ENCODE measurements around the gene KPNA6. TPM values are rescaled to one million over a fixed set of nuclear protein-coding genes. Genes with fewer than 3 reads are reported as not detected.

KPNA6 gene
- polyA plus RNA-seq, 12 donors, result 23.1 to 79.2 (median 29.4) TPM

DNA sequence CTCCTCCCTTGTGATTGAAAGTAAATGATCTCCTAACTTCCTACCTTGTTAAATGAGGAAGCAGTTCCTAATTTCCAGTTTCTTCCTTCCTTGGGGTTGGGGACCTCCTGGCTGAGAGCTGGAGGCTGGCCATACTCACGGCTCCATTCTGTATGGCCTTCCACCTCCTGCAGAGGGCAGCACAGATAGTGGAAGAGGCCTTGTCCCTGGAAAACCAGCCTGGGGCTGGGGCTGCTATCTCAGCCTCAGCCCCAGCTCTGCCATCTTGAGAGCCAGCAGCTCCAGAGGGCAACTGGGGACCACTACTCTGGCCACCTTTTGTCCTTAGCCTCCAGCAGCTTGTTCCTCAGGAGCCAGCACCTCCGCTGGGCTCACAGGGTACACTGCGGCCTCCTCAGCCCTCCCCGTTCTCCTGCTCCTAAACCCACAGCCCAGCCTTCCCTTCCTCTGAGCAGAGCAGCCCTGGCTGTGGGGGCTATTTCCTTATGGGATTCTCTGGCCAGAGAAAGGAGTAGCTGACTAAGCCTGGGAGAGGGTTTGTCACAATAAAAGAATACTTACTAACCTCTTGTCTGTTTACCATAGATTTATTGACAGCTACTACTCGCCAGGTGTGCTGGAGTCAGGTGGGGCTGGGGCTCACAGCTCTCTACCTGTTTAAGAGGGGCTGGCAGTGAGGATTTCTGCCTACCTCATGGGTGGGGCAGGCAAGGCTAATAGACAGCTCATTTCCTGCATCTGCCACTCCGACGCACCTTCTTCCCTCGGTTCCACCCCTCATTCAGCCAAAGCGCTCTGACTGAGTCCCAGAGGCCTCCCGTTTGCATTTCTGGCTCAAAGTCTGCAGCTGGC is 108.0 kb downstream of the KPNA6 start:
- DNase-seq, result peak; percentile 46

GRCh38 chr1:32216566-32216965 is 108.7 kb downstream of the KPNA6 start:
- no peak for DNase-seq

DNA sequence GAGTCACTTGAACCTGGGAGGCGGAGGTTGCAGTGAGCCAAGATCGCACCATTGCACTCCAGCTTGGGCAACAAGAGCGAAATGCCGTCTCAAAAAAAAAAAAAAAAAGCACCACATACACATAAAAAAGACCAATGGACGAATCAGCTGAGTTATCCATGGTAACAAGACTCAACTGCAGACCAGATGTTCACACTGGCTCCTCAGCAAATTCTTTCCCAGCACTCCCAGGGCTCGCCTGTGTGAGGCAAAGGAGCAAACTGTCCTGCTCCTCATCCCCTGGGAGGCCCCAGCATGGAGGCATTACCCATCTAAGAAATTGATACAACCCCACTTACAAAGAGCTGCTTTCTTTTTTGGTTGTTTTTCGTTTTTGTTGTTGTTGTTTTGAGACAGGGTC is 111.2 kb downstream of the KPNA6 start:
- DNase-seq, result no peak

- no peak for DNase-seq
These were observed 113.1 kb downstream of the KPNA6 start for GRCh38 chr1:32220746-32221580.

DNA sequence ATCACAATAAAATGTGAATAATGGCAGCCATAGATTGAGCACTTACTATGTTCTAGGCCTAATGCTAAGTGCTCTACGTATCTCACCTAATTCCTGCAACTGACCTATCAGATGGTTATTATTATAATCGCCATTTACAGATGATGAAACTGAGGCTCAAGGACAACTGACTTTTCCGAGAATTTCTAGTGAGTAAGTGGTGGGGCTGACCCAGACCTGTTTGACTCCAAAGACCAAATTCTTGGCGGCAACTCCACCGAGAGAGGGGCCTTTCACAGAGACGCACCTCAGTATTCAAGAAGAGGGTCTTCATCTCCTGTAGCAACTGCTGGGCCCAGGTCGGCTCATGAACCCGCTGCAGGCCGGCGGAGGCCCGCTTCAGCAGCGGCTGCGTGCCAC is 113.7 kb downstream of the KPNA6 start:
- DNase-seq, result no peak

- peak; percentile 96 for DNase-seq
These were observed 114.3 kb downstream of the KPNA6 start, which contains the start of the genes EIF3I and TMEM234 for GRCh38 chr1:32221980-32222755. Gene EIF3I, plus strand, starts transcription at chr1:32222407. Its CDS starts 35 bp downstream, at chr1:32222442. Gene TMEM234, minus strand, starts transcription at chr1:32222353. Its CDS starts 31 bp downstream, at chr1:32222322.

DNA sequence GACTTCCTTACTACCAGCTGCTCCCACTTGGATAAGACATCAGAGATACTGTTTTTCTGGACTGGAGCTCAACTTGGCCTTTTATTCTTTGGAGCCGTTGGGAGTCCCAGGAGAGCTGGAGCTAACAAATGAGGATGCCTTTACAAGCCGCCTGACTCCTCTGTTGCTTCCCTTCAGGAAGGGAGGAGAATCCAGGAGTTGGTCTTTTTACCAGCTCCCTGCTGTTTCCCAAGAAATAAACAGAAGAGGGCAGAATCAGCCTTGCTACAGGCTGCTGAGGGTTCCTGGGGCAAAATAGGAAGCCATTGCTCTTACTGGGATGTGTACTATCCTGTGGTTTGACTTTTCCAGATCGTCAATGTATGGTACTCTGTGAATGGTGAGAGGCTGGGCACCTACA is 115.8 kb downstream of the KPNA6 start:
- DNase-seq, result no peak

DNA sequence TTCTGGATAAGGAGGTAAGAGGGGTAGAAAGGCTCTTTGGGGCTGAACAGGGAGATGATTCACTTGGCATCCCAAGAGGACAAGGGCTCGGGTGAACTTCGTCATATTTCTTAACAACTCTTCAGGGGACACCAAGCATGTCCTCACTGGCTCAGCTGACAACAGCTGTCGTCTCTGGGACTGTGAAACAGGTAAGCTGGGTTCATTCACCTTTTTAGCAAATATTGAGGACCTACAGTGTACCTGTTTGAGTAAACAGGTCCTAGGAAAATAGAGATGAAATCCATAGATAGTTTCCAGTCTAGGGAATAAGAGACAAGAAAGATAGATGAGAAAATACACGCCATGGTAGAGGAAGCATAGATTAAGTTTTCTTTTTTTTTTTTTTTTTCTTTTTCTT is 116.4 kb downstream of the KPNA6 start:
- no peak for DNase-seq

Other genes starting within 250 kb of the KPNA6 start
- gene PTP4A2, start 169.7 kb upstream of the KPNA6 start, polyA plus RNA-seq (ENCODE audit: insufficient read length in 12 of 12), result 100 to 1,000 TPM; 221 to 863 (median 252) TPM
- 100 to 1,000 TPM in 11 of 12 donors, not detected in 1; 131 to 170 (median 142) TPM for gene KHDRBS1, start 94.2 kb upstream of the KPNA6 start, polyA plus RNA-seq (ENCODE audit: insufficient read length in 12 of 12)
- gene TMEM39B, start 35.1 kb upstream of the KPNA6 start, polyA plus RNA-seq (ENCODE audit: insufficient read length in 12 of 12), result 10 to 100 TPM in 10 of 12 donors, 1 to 10 TPM in 1, not detected in 1; 7.2 to 21.3 (median 14.0) TPM
- gene TXLNA, start 71.6 kb downstream of the KPNA6 start, polyA plus RNA-seq (ENCODE audit: insufficient read length in 12 of 12), result 100 to 1,000 TPM in 1 of 12 donors, 10 to 100 TPM in 11; 23.8 to 173 (median 35.3) TPM
- gene CCDC28B, start 92.5 kb downstream of the KPNA6 start, polyA plus RNA-seq (ENCODE audit: insufficient read length in 12 of 12), result 10 to 100 TPM in 11 of 12 donors, not detected in 1; 20.2 to 82.0 (median 42.3) TPM
- 1 to 10 TPM in 10 of 12 donors, not detected in 2; 2.4 to 4.9 (median 2.7) TPM for gene IQCC, start 97.6 kb downstream of the KPNA6 start, polyA plus RNA-seq (ENCODE audit: insufficient read length in 12 of 12)
- gene DCDC2B, start 101.0 kb downstream of the KPNA6 start, polyA plus RNA-seq (ENCODE audit: insufficient read length in 12 of 12), result 1 to 10 TPM in 2 of 12 donors, under 1 TPM in 8, not detected in 2; 0.17 to 1.3 (median 0.47) TPM
- gene TMEM234, start 114.3 kb downstream of the KPNA6 start, polyA plus RNA-seq (ENCODE audit: insufficient read length in 12 of 12), result 10 to 100 TPM in 4 of 12 donors, 1 to 10 TPM in 6, not detected in 2; 7.8 to 19.5 (median 9.4) TPM
- 100 to 1,000 TPM in 10 of 12 donors, 10 to 100 TPM in 1, not detected in 1; 71.5 to 178 (median 160) TPM for gene EIF3I, start 114.4 kb downstream of the KPNA6 start, polyA plus RNA-seq (ENCODE audit: insufficient read length in 12 of 12)
- 1 to 10 TPM in 10 of 12 donors, not detected in 2; 3.2 to 5.1 (median 3.8) TPM for gene FAM167B, start 139.2 kb downstream of the KPNA6 start, polyA plus RNA-seq (ENCODE audit: insufficient read length in 12 of 12)
- 1 to 10 TPM in 3 of 12 donors, under 1 TPM in 7, not detected in 2; 0.49 to 4.2 (median 0.69) TPM for gene LCK, start 143.2 kb downstream of the KPNA6 start, polyA plus RNA-seq (ENCODE audit: insufficient read length in 12 of 12)
- gene HDAC1, start 184.0 kb downstream of the KPNA6 start, polyA plus RNA-seq (ENCODE audit: insufficient read length in 12 of 12), result 10 to 100 TPM in 11 of 12 donors, not detected in 1; 34.9 to 80.1 (median 45.8) TPM
- 100 to 1,000 TPM in 11 of 12 donors, not detected in 1; 125 to 326 (median 152) TPM for gene MARCKSL1, start 228.2 kb downstream of the KPNA6 start, polyA plus RNA-seq (ENCODE audit: insufficient read length in 12 of 12)